ENCODE data around the gene HLA-B.
A peak's percentile ranks its signal among the peaks of the same experiment; 100 is the strongest.

The HLA-B gene

DNA sequence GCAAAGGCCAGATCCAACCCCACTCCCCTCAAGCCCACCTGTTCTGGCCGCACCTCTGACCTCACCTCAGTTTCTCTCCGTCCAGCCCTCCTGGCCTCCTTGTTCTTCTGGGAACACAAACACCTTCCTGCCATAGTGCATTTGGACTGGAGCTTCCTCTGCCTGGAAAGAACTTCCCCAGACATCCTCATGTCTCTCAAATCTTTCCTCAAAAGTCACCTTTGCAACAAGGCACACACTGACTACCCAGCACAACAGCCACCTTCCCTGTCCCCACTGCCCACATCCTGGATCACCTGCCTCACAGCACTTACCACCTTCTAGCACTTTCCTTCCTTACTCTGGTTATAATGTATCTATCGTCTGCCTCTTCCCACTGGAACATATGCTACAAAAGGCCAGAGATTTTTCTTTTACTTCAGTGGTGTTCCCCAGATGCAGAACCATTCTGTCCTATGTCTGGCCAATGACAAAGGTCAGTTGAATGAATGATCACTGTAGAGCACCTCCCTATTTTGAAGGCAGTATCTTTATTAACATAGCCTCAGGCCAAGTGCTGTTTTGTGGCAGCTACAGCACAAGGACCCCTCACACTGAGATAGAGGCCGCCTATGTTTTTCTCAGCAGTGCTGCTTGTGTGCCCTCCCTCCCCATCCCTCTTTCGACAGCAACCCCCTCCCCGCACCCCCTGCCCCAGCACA is 4.1 kb downstream of the HLA-B start:
- no peak for DNase-seq (ENCODE audit: low read depth)

- no peak for DNase-seq (ENCODE audit: low read depth)
Measured at GRCh38 chr6:31352310-31352682, 4.7 kb downstream of the HLA-B start.

DNA sequence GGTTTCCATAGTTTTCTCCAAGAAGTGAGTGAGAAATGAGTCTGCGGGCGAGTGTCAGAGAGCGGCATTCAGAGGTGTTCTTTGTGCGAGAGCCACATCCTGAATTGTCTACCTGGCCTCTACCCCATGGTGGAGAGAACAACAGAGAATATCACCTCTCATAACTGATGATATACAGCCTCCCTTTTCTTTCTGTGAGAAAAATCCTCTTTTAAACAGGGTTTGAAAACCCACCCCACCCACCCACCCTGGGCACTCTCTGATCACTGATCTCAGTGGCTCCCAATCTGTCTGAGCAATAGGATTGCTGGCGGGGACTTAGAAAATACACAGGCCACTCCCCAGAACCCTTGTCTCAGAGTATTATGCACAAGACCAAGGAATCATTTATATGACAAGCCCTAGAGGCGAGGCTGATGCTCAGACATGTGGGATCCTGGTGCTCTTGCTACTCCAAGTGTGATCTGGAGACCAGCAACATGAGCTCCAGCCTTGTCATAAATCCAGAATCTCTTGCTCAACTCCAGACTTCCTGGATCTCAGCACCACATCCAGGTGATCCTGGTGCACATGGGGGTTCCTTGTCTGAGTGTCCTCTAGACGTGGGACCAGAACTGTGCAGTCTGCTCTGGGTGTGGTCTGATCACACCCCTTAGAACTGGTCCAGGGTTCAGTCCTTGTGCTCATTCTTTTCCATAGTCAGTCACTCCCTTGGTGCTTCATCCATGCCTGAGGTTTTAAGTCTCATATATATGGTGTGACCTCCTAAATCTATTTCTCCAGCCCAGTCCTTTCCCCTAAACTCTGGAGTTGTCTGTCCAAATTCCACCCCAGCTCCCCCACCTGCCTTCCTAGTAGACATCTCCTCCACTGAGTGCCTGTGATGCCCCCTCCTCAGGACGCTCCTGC is 5.3 kb downstream of the HLA-B start:
- DNase-seq (ENCODE audit: low read depth): no peak

- DNase-seq (ENCODE audit: low read depth): no peak
Measured at GRCh38 chr6:31351033-31351380, 6.0 kb downstream of the HLA-B start.

GRCh38 chr6:31350196-31351032 is 6.6 kb downstream of the HLA-B start:
- DNase-seq (ENCODE audit: low read depth): no peak

- DNase-seq (ENCODE audit: low read depth): no peak
Measured at GRCh38 chr6:31349301-31349700, 7.7 kb downstream of the HLA-B start.

- DNase-seq (ENCODE audit: low read depth): no peak
Measured at GRCh38 chr6:31345026-31345730, 11.8 kb downstream of the HLA-B start.

GRCh38 chr6:31340228-31340627 is 16.8 kb downstream of the HLA-B start:
- no peak for DNase-seq (ENCODE audit: low read depth)

DNA sequence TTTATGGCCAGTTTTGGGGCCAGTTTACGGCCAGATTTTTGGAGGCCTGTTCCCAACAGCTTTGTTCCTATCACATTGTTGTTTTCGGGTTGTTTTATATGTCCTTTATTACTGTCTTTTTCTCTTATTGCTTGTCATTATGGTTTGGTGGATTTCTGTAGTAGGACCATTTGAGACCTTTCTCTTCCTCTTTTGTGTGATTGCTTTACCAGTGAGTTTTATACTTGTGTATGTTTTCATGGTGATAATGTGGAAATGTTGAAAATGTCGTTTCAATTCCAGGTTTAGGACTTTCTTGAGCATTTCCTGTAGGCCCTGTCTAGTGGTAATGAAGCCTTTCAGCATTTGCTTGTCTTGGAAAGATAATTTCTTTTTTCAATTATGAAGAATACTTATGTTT is 17.8 kb downstream of the HLA-B start:
- no peak for DNase-seq (ENCODE audit: low read depth)

- peak; percentile 51 for DNase-seq (ENCODE audit: low read depth)
Measured at GRCh38 chr6:31336896-31337496, 20.0 kb downstream of the HLA-B start.

DNA sequence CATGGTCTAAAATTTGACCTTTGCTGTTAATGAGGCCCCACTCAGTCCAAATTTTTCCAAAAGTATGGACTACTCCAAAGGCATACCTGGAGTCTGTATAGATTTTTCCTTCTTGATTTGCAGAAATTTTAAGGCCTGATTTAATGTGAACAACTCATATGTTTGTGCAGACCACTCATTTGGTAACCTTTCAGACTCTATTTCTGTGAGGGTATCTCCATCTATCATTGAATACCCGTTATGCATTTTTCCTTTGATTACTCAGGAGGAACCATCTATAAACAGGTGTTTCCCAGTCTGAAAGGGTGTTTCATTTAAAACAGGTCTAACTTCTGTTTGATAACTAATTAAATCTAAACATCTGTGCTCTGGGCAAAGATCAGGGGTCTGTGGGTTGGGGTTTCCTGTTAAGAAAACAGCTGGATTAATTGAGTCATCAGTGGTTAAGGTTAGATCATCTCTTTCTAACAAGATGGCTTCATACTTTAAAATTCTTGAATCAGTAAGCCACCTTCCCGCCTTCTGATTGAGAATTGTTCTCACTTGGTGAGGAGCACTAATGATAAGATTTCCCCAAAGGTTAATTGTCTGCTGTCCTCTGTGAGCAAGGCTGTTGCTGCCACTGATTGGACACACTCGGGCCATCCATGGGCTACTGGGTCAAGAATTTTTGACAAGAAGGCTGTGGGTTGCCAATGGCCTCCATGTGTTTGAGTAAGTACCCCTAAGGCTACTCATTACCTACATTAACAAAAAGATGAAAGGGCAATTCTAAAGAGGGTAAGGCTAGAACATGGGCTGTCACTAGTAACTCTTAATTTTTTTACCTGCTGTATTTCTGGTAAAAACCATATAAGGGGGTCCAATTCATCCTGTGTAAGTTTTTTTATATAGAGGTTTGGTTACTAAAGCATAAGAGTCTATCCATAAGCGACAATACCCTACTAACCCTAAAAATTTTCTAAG is 24.1 kb downstream of the HLA-B start:
- DNase-seq (ENCODE audit: low read depth): peak; percentile 22

- DNase-seq (ENCODE audit: low read depth): no peak
Measured at GRCh38 chr6:31328355-31328960, 28.5 kb downstream of the HLA-B start.

DNA sequence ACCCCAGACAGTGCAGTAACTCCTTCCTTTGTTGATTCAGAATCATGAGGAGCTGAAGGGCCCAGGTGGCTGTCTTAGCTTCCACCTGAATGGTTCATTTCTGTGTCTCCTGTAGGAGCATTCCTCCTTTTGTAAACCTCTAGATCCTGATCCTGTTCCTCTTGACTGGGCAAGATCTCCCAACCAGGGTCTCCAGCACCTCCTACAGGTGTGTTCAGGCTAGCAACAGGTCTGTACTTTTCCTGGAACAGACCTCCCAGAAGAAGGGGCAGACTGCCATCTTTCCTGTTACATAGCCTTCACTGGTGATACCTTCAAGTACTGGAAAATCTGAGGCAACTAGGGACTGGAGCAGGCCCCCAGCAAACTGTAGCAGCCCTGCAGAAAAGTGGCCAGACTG is 35.2 kb downstream of the HLA-B start:
- no peak for DNase-seq (ENCODE audit: low read depth)

GRCh38 chr6:31321005-31321707 is 35.8 kb downstream of the HLA-B start:
- DNase-seq (ENCODE audit: low read depth): no peak

- no peak for DNase-seq (ENCODE audit: low read depth)
Measured at GRCh38 chr6:31317036-31317435, 39.9 kb downstream of the HLA-B start.

DNA sequence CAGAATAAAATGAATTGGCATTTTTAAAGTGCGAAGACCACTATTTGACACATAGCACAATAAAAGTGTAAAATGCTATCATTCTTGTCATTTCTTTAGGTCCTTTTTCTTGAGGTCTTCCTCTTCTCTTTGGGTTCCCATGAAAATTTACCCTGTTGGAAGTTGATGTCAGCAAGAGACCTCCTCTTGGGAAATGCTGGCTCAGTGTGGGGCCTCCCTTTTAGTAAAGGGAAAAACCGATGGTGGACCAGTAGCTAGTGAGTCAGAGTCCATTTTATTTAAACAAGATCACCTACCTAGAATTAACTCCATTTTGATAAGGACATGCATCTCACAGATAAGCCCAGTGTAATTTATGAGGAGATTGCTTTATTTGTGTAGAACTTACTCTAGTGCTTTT is 47.3 kb downstream of the HLA-B start:
- DNase-seq (ENCODE audit: low read depth): no peak

GRCh38 chr6:31308845-31309175 is 48.2 kb downstream of the HLA-B start:
- no peak for DNase-seq (ENCODE audit: low read depth)

GRCh38 chr6:31308050-31308844 is 48.7 kb downstream of the HLA-B start:
- DNase-seq (ENCODE audit: low read depth): peak; percentile 13

DNA sequence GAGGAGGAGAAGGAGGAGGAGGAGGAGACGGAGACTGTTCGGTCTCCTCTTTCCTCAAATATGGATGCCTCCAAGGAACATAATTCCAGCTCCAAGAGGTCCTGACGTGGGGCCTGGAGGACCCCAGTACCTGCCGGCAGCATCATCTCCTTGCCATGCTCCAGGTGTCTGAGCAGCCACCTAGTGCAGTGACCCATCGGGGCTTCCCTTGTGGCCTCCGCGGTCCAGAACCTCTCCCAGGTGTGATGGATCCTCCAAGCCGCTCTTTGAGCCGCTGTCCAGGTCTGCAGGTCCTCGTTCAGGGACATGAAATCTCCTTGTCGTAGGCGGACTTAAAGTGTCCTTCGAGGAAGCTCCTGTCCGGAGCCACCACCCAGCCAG is 49.3 kb downstream of the HLA-B start:
- DNase-seq (ENCODE audit: low read depth): no peak
